Muscle layer of duodenum (tissue), 2 donors: ENCODE data around the gene TRIM72.
"Not testable (repeated sequence)": the region's sequence is repeated elsewhere in the genome, so short reads cannot be mapped to it uniquely, and the experiment has no call there.

Source experiments
- H3K27ac ChIP-seq: one replicate; pipeline ENCODE4 v1.7.0; 2013; ENCODE audit warnings: mild to moderate bottlenecking, low read length
- H3K27me3 ChIP-seq: one replicate; pipeline ENCODE4 v1.7.0; 2013; ENCODE audit warnings: low read depth, mild to moderate bottlenecking, control low read depth, low read length
- H3K36me3 ChIP-seq, 2 donors: one replicate each; pipeline ENCODE4 v1.7.0; 2013; ENCODE audit warnings: low read length in 2 of 2, control low read depth in 1 of 2, mild to moderate bottlenecking in 1 of 2; ENCODE audit not compliant: insufficient read depth in 2 of 2, control insufficient read depth in 1 of 2
- H3K4me1 ChIP-seq, 2 donors: one replicate each; pipeline ENCODE4 v1.7.0; 2013; ENCODE audit warnings: low read length in 2 of 2, mild to moderate bottlenecking in 2 of 2, control low read depth in 1 of 2, moderate library complexity in 1 of 2; ENCODE audit not compliant: insufficient read depth in 2 of 2, control insufficient read depth in 1 of 2
- H3K4me3 ChIP-seq, 2 donors: one replicate each; pipeline ENCODE4 v1.7.0; 2013; ENCODE audit warnings: low read length in 2 of 2, low read depth in 1 of 2, mild to moderate bottlenecking in 1 of 2
- H3K9me3 ChIP-seq, 2 donors: one replicate each; pipeline ENCODE4 v1.7.0; 2013; ENCODE audit warnings: low read length in 2 of 2, control low read depth in 1 of 2, mild to moderate bottlenecking in 1 of 2; ENCODE audit not compliant: control insufficient read depth in 1 of 2
- donor health status: healthy.

The TRIM72 gene

DNA sequence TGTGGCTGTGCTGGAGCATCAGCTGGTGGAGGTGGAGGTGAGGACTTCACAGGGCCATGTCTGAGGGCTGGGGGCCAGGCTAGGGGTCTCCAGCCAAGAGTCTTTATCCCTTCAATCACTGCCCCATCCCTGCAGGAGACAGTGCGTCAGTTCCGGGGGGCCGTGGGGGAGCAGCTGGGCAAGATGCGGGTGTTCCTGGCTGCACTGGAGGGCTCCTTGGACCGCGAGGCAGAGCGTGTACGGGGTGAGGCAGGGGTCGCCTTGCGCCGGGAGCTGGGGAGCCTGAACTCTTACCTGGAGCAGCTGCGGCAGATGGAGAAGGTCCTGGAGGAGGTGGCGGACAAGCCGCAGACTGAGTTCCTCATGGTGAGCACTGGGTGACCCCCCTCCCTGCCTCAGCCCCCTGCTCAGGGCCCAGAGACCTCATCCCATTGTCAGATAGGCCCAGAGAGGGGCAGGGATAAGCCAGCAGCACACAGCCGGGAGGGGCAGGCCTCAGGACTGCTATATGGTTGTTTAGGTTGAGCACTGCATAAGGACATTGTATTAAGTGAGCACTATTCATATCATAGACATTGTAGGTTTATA, 5.3 kb downstream of the TRIM72 start:
- Histone ChIP-seq H3K4me3 (no peak overlapping the region), H3K27ac (no peak overlapping the region), H3K4me1 (peaks cover 8 to 28% of the 10 kb centered on the region in 2 donors), H3K36me3 (no peaks in the 10 kb centered on the region), H3K27me3 (peaks cover 25% of the 10 kb centered on the region), H3K9me3 (no peaks in the 10 kb centered on the region)

DNA sequence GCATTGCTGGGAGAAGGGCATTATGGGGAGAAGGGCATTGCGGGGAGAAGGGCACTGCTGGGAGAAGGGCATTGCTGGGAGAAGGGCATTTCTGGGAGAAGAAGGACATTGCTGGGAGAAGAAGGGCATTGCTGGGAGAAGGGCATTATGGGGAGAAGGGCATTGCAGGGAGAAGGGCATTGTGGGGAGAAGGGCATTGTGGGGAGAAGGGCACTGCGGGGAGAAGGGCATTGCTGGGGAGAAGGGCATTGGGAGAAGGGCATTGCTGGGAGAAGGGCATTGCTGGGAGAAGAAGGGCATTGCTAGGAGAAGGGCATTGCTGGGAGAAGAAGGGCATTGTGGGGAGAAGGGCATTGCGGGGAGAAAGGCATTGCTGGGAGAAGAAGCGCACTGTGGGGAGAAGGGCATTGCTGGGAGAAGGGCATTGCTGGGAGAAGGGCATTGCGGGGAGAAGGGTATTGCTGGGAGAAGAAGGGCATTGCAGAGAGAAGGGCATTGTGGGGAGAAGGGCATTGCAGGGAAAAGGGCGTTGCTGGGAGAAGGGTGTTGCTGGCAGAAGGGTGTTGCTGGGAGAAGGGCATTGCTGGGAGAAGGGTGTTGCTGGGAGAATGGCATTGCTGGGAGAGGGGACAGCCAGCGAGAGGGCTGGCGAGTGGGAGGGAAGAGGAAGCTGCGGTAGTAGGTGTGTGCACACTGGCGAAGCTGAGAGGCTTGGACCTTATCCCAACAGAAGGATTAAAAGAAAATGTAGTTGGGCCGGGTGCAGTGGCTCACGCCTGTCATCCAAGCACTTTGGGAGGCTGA, 7.6 kb downstream of the TRIM72 start:
- H3K4me1 ChIP-seq = peaks cover 3 to 6% of the 10 kb centered on the region in 2 donors
- no peaks in the 10 kb centered on the region for H3K36me3 ChIP-seq
- H3K4me3 ChIP-seq = no peak overlapping the region
- H3K27me3 ChIP-seq = peaks cover 14% of the 10 kb centered on the region
- H3K27ac ChIP-seq = no peak overlapping the region
- H3K9me3 ChIP-seq = no peaks in the 10 kb centered on the region

DNA sequence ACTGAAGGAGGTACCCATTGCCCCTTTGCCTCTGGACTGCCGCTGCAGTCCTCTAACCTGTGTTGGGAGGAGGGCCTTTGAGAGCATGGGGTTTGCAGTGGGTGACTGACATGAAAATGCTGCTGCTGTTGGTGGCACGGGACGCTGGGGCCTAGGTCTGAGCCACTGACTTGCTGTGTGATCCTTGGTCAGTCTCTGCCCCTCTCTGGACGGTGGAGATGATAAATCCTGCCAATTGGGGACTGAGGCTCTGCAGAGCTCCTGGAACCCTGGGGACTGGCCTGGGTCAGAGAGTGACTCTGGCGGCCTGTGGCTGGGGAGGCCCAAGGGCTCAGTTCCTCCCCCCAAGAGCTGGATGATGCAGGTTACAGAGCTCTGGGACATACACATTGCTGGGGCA, 9.1 kb downstream of the TRIM72 start:
- H3K4me3 ChIP-seq = no peak overlapping the region
- peaks cover 6% of the 10 kb centered on the region for H3K27me3 ChIP-seq
- no peaks in the 10 kb centered on the region for H3K36me3 ChIP-seq
- H3K27ac ChIP-seq = no peak overlapping the region
- no peaks in the 10 kb centered on the region for H3K9me3 ChIP-seq
- no peaks in the 10 kb centered on the region for H3K4me1 ChIP-seq

DNA sequence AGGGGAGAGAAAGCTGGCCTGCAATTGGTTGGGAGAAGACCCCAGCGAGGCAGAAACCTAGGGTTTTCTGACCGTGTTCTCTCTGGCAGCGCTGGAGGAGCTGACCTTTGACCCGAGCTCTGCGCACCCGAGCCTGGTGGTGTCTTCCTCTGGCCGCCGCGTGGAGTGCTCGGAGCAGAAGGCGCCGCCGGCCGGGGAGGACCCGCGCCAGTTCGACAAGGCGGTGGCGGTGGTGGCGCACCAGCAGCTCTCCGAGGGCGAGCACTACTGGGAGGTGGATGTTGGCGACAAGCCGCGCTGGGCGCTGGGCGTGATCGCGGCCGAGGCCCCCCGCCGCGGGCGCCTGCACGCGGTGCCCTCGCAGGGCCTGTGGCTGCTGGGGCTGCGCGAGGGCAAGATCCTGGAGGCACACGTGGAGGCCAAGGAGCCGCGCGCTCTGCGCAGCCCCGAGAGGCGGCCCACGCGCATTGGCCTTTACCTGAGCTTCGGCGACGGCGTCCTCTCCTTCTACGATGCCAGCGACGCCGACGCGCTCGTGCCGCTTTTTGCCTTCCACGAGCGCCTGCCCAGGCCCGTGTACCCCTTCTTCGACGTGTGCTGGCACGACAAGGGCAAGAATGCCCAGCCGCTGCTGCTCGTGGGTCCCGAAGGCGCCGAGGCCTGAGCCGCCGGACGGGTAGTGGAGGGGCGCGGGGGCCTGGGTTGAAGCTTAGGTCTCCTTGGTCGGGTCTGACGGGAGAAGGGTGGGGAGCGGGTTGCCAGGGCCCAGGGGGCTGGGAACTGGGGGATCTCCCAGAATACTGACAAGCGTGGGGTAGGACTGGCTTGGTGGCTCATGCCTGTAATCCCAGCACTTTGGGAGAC, 10.4 kb downstream of the TRIM72 start:
- H3K27me3 ChIP-seq = no peaks in the 10 kb centered on the region
- no peaks in the 10 kb centered on the region for H3K4me1 ChIP-seq
- no peaks in the 10 kb centered on the region for H3K36me3 ChIP-seq
- H3K9me3 ChIP-seq = no peaks in the 10 kb centered on the region
- no peak overlapping the region for H3K27ac ChIP-seq
- H3K4me3 ChIP-seq = no peak overlapping the region

DNA sequence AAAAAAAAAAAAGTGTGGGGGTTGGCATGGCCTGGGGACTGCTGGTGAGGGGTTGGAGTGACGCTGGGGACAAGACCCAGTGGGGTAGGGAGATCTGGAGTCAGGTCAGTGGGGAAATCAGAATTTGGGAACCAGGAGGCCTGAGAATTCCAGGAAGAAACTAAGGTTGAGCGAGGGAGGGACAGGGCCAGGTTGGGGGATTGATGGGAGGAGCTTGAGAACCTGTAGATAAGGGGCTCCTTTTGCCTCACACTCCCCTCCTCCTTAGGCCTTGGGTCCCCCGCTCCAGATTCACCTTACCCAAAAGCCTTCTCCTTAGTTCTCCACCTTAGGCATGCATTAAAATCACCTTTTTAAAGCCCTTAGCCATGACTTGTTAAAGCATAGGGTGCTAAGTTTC, 11.3 kb downstream of the TRIM72 start:
- no peak overlapping the region for H3K4me3 ChIP-seq
- no peaks in the 10 kb centered on the region for H3K27me3 ChIP-seq
- no peak overlapping the region for H3K27ac ChIP-seq
- no peaks in the 10 kb centered on the region for H3K4me1 ChIP-seq
- H3K36me3 ChIP-seq = no peaks in the 10 kb centered on the region
- no peaks in the 10 kb centered on the region for H3K9me3 ChIP-seq

DNA sequence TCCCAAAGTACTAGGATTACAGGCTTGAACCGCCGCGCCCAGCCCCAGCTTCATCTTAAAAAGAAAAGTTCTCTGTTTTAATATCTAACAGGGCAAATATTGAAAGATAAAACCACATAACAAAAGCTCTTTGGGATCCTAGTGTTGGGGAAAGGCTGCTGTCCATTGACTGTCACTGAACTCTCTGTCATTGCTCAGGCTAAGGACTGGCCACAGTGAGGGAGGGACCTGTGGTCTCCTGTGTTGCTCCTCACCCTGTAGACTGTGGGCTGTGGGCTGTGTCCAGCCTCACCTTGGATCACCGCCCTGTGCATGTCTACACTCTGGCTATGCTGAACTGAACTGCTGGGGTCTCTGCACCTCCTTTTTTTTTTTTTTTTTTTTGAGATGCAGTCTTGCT, 14.3 kb downstream of the TRIM72 start:
- no peaks in the 10 kb centered on the region for H3K4me1 ChIP-seq
- H3K4me3 ChIP-seq = no peak overlapping the region
- H3K36me3 ChIP-seq = no peaks in the 10 kb centered on the region
- no peaks in the 10 kb centered on the region for H3K27me3 ChIP-seq
- no peaks in the 10 kb centered on the region for H3K9me3 ChIP-seq
- H3K27ac ChIP-seq = no peak overlapping the region

DNA sequence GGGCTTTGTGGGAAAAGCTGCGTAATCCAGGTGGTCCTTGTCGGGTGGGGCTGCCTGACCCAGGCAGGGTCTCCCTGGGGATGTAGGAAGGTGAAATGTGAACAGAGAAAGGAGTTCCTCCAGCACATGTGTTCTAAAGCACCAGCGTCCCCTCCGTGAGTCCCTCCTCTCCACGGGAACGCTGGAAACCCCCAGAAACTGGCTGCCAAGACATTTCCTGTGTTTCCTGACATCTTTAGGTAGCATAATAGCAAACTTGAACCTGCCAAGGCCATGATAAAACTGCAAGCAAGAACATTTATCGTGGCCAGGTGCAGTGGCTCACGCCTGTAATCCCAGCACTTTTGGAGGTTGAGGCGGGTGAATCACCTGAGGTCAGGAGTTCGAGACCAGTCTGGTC, 15.6 kb downstream of the TRIM72 start:
- Histone ChIP-seq H3K36me3 (no peaks in the 10 kb centered on the region), H3K27ac (no peak overlapping the region), H3K9me3 (no peaks in the 10 kb centered on the region), H3K27me3 (no peaks in the 10 kb centered on the region), H3K4me3 (no peak overlapping the region), H3K4me1 (no peaks in the 10 kb centered on the region)

DNA sequence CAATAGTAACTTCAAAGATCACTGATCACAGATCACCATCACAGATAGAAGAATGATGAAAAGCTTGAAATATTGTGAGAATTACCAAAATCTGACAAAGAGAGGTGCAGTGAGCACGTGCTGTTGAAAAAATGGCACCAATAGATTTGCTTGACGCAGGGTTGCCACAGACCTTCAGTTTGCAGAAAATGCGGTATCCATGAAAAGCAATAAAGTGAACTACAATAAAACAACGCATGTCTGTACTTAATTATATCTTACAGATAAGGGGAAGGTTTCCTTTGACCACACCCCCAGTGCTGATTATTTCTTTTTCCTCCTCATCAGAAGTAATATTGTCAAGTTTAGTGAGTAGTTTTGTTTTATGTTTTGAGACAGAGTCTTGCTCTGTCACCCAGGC, 24.1 kb downstream of the TRIM72 start:
- no peaks in the 10 kb centered on the region for H3K27me3 ChIP-seq
- H3K4me3 ChIP-seq = no peak overlapping the region
- H3K36me3 ChIP-seq = no peaks in the 10 kb centered on the region
- no peaks in the 10 kb centered on the region for H3K4me1 ChIP-seq
- H3K9me3 ChIP-seq = peaks cover 0 to 2% of the 10 kb centered on the region in 2 donors
- H3K27ac ChIP-seq = no peak overlapping the region

DNA sequence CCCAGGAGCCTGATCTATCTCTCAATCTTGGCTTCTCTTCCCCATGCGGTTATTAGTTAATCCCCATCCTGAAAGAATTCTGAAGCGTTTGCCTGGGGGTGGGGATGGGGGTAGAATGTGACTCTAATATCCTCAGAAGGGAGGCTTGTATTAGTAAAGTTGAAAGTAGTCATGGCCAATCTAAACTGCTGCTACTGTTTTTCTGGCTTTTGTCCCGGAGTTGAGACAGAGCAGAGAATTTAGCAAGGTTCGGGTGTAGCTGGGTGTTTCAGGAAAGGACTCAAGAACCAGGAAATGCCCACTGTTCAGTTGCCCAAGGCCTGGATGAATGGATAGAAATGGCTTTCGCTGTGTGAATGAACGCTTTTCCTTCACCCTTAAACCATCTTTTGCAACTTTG, 28.3 kb downstream of the TRIM72 start:
- H3K27ac ChIP-seq = no peak overlapping the region
- no peaks in the 10 kb centered on the region for H3K9me3 ChIP-seq
- H3K27me3 ChIP-seq = no peaks in the 10 kb centered on the region
- H3K4me3 ChIP-seq = no peak overlapping the region
- no peaks in the 10 kb centered on the region for H3K36me3 ChIP-seq
- H3K4me1 ChIP-seq = no peaks in the 10 kb centered on the region

DNA sequence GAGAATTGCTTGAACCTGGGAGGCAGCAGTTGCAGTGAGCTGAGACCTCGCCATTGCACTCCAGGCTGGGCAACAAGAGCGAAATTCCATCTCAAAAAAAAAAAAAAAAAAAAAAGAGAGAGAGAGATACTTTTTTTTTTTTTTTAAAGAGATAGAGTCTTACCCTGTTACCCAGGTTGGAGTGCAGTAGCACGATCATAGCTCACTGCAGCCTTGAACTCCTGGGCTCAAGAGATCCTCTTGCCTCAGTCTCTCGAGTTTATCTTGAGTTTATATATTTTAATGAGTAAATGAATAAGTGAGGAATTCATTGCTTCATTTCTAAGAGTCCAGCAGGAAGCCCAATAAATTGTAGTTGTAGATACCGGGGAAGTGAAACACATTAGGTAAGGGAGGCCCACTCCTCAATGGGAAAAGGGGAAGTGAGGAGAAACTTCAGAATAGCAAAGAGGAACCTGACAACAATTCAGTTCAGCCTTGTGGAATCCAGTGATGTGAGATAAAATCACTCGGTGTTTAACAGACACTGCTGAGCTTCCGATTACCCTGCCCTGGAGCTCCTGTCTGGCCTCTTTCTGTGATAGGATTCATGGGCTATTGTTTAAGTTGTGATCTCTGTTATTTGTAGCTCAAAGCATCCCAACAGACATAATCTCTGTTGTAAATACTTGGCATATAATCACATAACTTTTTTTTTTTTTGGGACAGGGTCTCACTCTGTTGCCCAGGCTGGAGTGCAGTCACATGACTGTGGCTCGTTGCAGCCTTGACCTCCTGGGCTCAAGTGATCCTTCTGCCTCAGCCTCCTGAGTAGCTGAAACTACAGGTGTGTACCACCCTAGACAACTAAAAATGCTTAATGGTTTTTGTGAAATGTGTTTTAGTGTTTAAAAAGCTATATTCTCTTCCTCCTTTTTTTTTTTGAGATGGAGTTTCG, 30.1 kb downstream of the TRIM72 start:
- Histone ChIP-seq H3K27ac (no peak overlapping the region), H3K4me1 (no peaks in the 10 kb centered on the region), H3K36me3 (no peaks in the 10 kb centered on the region), H3K4me3 (no peak overlapping the region), H3K27me3 (no peaks in the 10 kb centered on the region), H3K9me3 (no peaks in the 10 kb centered on the region)

DNA sequence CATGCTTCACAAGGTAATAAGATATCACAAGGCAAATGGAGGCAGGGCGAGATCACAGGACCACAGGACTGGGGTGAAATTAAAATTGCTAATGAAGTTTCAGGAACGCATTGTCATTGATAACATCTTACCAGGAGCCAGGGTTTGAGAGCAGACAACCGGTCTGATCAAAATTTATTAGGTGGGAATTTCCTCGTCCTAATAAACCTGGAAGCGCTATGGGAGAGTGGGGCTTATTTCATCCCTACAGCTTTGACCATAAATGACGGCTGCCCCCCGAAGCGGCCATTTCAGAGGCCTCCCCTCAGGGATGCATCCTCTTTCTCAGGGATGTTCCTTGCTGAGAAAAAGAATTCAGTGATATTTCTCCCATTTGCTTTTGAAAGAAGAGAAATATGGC, 31.7 kb downstream of the TRIM72 start:
- not testable (repeated sequence) for H3K27me3 ChIP-seq, H3K27ac ChIP-seq, H3K9me3 ChIP-seq, H3K4me1 ChIP-seq, H3K4me3 ChIP-seq, H3K36me3 ChIP-seq
